ENCODE results near the gene ABCC11. TPM values are rescaled to one million over a fixed set of nuclear protein-coding genes. Genes with fewer than 3 reads are reported as not detected.

ABCC11 gene
- total and polyA plus RNA-seq, 2 experiments from 2014 or later = 0.10 TPM; not detected in 1

- no peaks in the 10 kb centered on the region for H3F3A ChIP-seq (replicated peaks; ENCODE audit: low read depth)
- Mint-ChIP-seq H3K27ac (no peak overlapping the region), H3K9me3 (no peaks in the 10 kb centered on the region; the same call in 2 of the 3 replicates), H3K4me3 (no peak overlapping the region), H3K4me1 (peaks cover 9% of the 10 kb centered on the region), H3K36me3 (ENCODE audit: low read depth) (no peaks in the 10 kb centered on the region), H3K27me3 (ENCODE audit: insufficient read depth, low read depth, poor library complexity) (peaks cover 7% of the 10 kb centered on the region)
- TF ChIP-seq ZNF114 (CRISPR knock-in tag; IDR thresholded peaks at IDR 0.05) (no peak), STAT1 (IDR thresholded peaks at IDR 0.05; ENCODE audit: unreplicated experiment) (no peak), ZNF331 (CRISPR knock-in tag; IDR thresholded peaks at IDR 0.05; ENCODE audit: low read depth) (no peak), NANOG (IDR thresholded peaks at IDR 0.05; ENCODE audit: borderline replicate concordance) (no peak), EZH2phosphoT487 (IDR thresholded peaks at IDR 0.05; ENCODE audit: unreplicated experiment) (no peak), ZNF462 (CRISPR knock-in tag; IDR thresholded peaks at IDR 0.05) (no peak), REST (IDR thresholded peaks at IDR 0.05; ENCODE audit: unreplicated experiment) (no peak), POLR2AphosphoS5 (IDR thresholded peaks at IDR 0.05; ENCODE audit: low read depth) (no peak), JUNB (IDR thresholded peaks at IDR 0.05; ENCODE audit: unreplicated experiment) (no peak), CREB1 (CRISPR knock-in tag; IDR thresholded peaks at IDR 0.05; ENCODE audit: low read depth) (no peak)
- DNase-seq (ENCODE audit: low spot score) = no peak
- no peak for ATAC-seq
- H3K27me3 ChIP-seq (ENCODE audit: insufficient read depth) = no peaks in the 10 kb centered on the region
- H3K4me1 ChIP-seq (ENCODE audit: insufficient read depth) = no peaks in the 10 kb centered on the region
- no peaks in the 10 kb centered on the region for H3K36me3 ChIP-seq (ENCODE audit: insufficient read depth)
- no peak overlapping the region for H2AFZ ChIP-seq
- no peaks in the 10 kb centered on the region for H3K79me2 ChIP-seq (replicated peaks; ENCODE audit: insufficient read depth)
- H4K20me1 ChIP-seq (replicated peaks; ENCODE audit: insufficient read depth) = no peaks in the 10 kb centered on the region
- peaks cover 9% of the 10 kb centered on the region; the same call in 1 of the 2 replicates for H3K9me2 ChIP-seq (ENCODE audit: insufficient read depth)
- H3K27ac ChIP-seq (ENCODE audit: low read depth) = no peak overlapping the region
- no peak overlapping the region for H3K4me2 ChIP-seq
- no peak overlapping the region for H3K4me3 ChIP-seq
These were observed 120.3 kb downstream of the ABCC11 start for GRCh38 chr16:48126801-48127644.
